Measurements from ENCODE around the gene PARP4.
"Not testable (repeated sequence)": the region's sequence is repeated elsewhere in the genome, so short reads cannot be mapped to it uniquely, and the experiment has no call there.

Gene PARP4

GRCh38 chr13:24385902-24386301 lies 126.7 kb downstream of the PARP4 start:
- Histone ChIP-seq H3K27ac (no peak overlapping the region), H3K36me3 (no peaks in the 10 kb centered on the region), H3K27me3 (no peaks in the 10 kb centered on the region), H3K9me3 (no peaks in the 10 kb centered on the region), H3K4me1 (no peaks in the 10 kb centered on the region), H3K4me3 (no peak overlapping the region)
- DNase-seq, result no peak
- TF ChIP-seq CTCF (IDR thresholded peaks at IDR 0.05), result no peak
- intact Hi-C loops (cut with DNase I; ENCODE audit: low total_unique reads), result no loop called here

- H3K9me3 ChIP-seq; DNase-seq; H3K36me3 ChIP-seq; H3K27me3 ChIP-seq; H3K27ac ChIP-seq; H3K4me3 ChIP-seq; intact Hi-C loops (cut with DNase I; ENCODE audit: low total_unique reads); H3K4me1 ChIP-seq: not testable (repeated sequence)
Observed at GRCh38 chr13:24384946-24385345, 127.6 kb downstream of the PARP4 start.

- H3K4me1 ChIP-seq; H3K4me3 ChIP-seq; H3K27me3 ChIP-seq; H3K9me3 ChIP-seq; H3K36me3 ChIP-seq; DNase-seq; H3K27ac ChIP-seq; intact Hi-C loops (cut with DNase I; ENCODE audit: low total_unique reads): not testable (repeated sequence)
Observed at GRCh38 chr13:24384091-24384490, 128.5 kb downstream of the PARP4 start.

- intact Hi-C loops (cut with DNase I; ENCODE audit: low total_unique reads), result no loop called here
- no peaks in the 10 kb centered on the region for H3K9me3 ChIP-seq
- no peak overlapping the region for H3K27ac ChIP-seq
- no peaks in the 10 kb centered on the region for H3K4me1 ChIP-seq
- TF ChIP-seq CTCF (IDR thresholded peaks at IDR 0.05), result no peak
- DNase-seq, result peak in 1 of 2 donors; percentile 58
- no peaks in the 10 kb centered on the region for H3K27me3 ChIP-seq
- H3K36me3 ChIP-seq, result no peaks in the 10 kb centered on the region
- H3K4me3 ChIP-seq, result no peak overlapping the region
Observed at GRCh38 chr13:24381541-24382265, 130.9 kb downstream of the PARP4 start.

GRCh38 chr13:24380881-24381280 lies 131.7 kb downstream of the PARP4 start:
- intact Hi-C loops (cut with DNase I; ENCODE audit: low total_unique reads); H3K4me3 ChIP-seq; H3K9me3 ChIP-seq; DNase-seq; H3K36me3 ChIP-seq; H3K27me3 ChIP-seq; H3K27ac ChIP-seq; H3K4me1 ChIP-seq: not testable (repeated sequence)

GRCh38 chr13:24380227-24380626 lies 132.4 kb downstream of the PARP4 start:
- H3K36me3 ChIP-seq; H3K4me3 ChIP-seq; H3K9me3 ChIP-seq; H3K27ac ChIP-seq; H3K4me1 ChIP-seq; H3K27me3 ChIP-seq; intact Hi-C loops (cut with DNase I; ENCODE audit: low total_unique reads); DNase-seq: not testable (repeated sequence)

GRCh38 chr13:24371273-24371672 lies 141.3 kb downstream of the PARP4 start:
- H3K27me3 ChIP-seq; H3K4me3 ChIP-seq; H3K9me3 ChIP-seq; H3K27ac ChIP-seq; H3K36me3 ChIP-seq; DNase-seq; intact Hi-C loops (cut with DNase I; ENCODE audit: low total_unique reads); H3K4me1 ChIP-seq: not testable (repeated sequence)

All from tibial artery (tissue), 4 donors.